Measurements from ENCODE around the gene TBC1D17. TPM values are rescaled to one million over a fixed set of nuclear protein-coding genes. Genes with fewer than 3 reads are reported as not detected.

The TBC1D17 gene
- polyA plus RNA-seq, 3 donors = 38.3 to 61.4 (median 43.0) TPM

GRCh38 chr19:49844138-49845095 lies 33.1 kb upstream of the TBC1D17 start:
- DNase-seq (ENCODE audit: extremely low read depth in 1 of 11, low read depth in 9 of 11, low spot score in 4 of 11) = no peak

GRCh38 chr19:49845414-49845813 lies 32.1 kb upstream of the TBC1D17 start:
- no peak for DNase-seq (ENCODE audit: extremely low read depth in 1 of 11, low read depth in 9 of 11, low spot score in 4 of 11)

- DNase-seq (ENCODE audit: extremely low read depth in 1 of 11, low read depth in 9 of 11, low spot score in 4 of 11) = no peak
These were observed 31.1 kb upstream of the TBC1D17 start for GRCh38 chr19:49846408-49846807.

- DNase-seq (ENCODE audit: extremely low read depth in 1 of 11, low read depth in 9 of 11, low spot score in 4 of 11) = no peak
These were observed 29.5 kb upstream of the TBC1D17 start for GRCh38 chr19:49847731-49848696.

GRCh38 chr19:49848938-49849337 lies 28.6 kb upstream of the TBC1D17 start:
- DNase-seq (ENCODE audit: extremely low read depth in 1 of 11, low read depth in 9 of 11, low spot score in 4 of 11) = no peak

GRCh38 chr19:49849433-49850220 lies 27.9 kb upstream of the TBC1D17 start:
- DNase-seq (ENCODE audit: extremely low read depth in 1 of 11, low read depth in 9 of 11, low spot score in 4 of 11) = no peak

GRCh38 chr19:49850221-49850486 lies 27.3 kb upstream of the TBC1D17 start:
- no peak for DNase-seq (ENCODE audit: extremely low read depth in 1 of 11, low read depth in 9 of 11, low spot score in 4 of 11)

GRCh38 chr19:49850487-49851342 lies 26.8 kb upstream of the TBC1D17 start, which contains the start of gene PTOV1:
PTOV1 (plus strand) TSS chr19:49851159.
- DNase-seq (ENCODE audit: extremely low read depth in 1 of 11, low read depth in 9 of 11, low spot score in 4 of 11) = peak; percentile 74 to 90 (median 86)

GRCh38 chr19:49851456-49852259 lies 25.8 kb upstream of the TBC1D17 start:
- no peak for DNase-seq (ENCODE audit: extremely low read depth in 1 of 11, low read depth in 9 of 11, low spot score in 4 of 11)

- DNase-seq (ENCODE audit: extremely low read depth in 1 of 11, low read depth in 9 of 11, low spot score in 4 of 11) = no peak
These were observed 24.8 kb upstream of the TBC1D17 start for GRCh38 chr19:49852631-49853126.

- DNase-seq (ENCODE audit: extremely low read depth in 1 of 11, low read depth in 9 of 11, low spot score in 4 of 11) = no peak
These were observed 23.6 kb upstream of the TBC1D17 start for GRCh38 chr19:49853852-49854377.

- DNase-seq (ENCODE audit: extremely low read depth in 1 of 11, low read depth in 9 of 11, low spot score in 4 of 11) = no peak
These were observed 22.9 kb upstream of the TBC1D17 start for GRCh38 chr19:49854378-49855263.

- DNase-seq (ENCODE audit: extremely low read depth in 1 of 11, low read depth in 9 of 11, low spot score in 4 of 11) = no peak
These were observed 22.2 kb upstream of the TBC1D17 start for GRCh38 chr19:49855277-49855675.

- no peak for DNase-seq (ENCODE audit: extremely low read depth in 1 of 11, low read depth in 9 of 11, low spot score in 4 of 11)
These were observed 21.6 kb upstream of the TBC1D17 start for GRCh38 chr19:49855676-49856573.

GRCh38 chr19:49856574-49857021 lies 20.9 kb upstream of the TBC1D17 start:
- DNase-seq (ENCODE audit: extremely low read depth in 1 of 11, low read depth in 9 of 11, low spot score in 4 of 11) = no peak
